Kidney (tissue), 14 donors: Measurements from ENCODE around the gene STAP2. TPM values are rescaled to one million over a fixed set of nuclear protein-coding genes. Genes with fewer than 3 reads are reported as not detected.

Source experiments
- DNase-seq, 5 donors: peaks; one replicate each; pipeline ENCODE4 v3.0.0-alpha.2; 2013 to 2020
- FAIRE-seq: peaks from 2 replicates; lab custom pipeline; 2012; peaks lifted over from hg19 to GRCh38; lab: Jason Lieb, UNC
- H3K27ac ChIP-seq, 2 donors: one replicate each; pipeline ENCODE4 v1.7.0; 2013; ENCODE audit warnings: low read depth in 2 of 2, low read length in 2 of 2, inconsistent platforms in 1 of 2
- H3K27me3 ChIP-seq: one replicate; pipeline ENCODE4 v1.7.1; 2013; ENCODE audit warnings: low read length, inconsistent platforms; ENCODE audit not compliant: control insufficient read depth, insufficient read depth
- H3K36me3 ChIP-seq, 3 donors: one replicate each; pipeline versions ENCODE4 v1.7.0 to v1.7.1; 2013; ENCODE audit warnings: low read length in 3 of 3, control low read depth in 1 of 3, inconsistent platforms in 1 of 3; ENCODE audit not compliant: insufficient read depth in 3 of 3, control insufficient read depth in 2 of 3
- H3K4me1 ChIP-seq, 3 donors: one replicate each; pipeline versions ENCODE4 v1.7.0 to v1.7.1; 2013; ENCODE audit warnings: low read length in 3 of 3, inconsistent platforms in 1 of 3, low read depth in 1 of 3; ENCODE audit not compliant: control insufficient read depth in 2 of 3, insufficient read depth in 2 of 3
- H3K4me3 ChIP-seq, 3 donors: one replicate each; pipeline versions ENCODE4 v1.7.0 to v1.8.1; 2013; ENCODE audit warnings: low read length in 3 of 3, control low read depth in 1 of 3, inconsistent platforms in 1 of 3
- H3K9ac ChIP-seq, 3 donors: one replicate each; pipeline versions ENCODE4 v1.7.0 to v1.7.1; 2013; ENCODE audit warnings: low read length in 3 of 3, control low read depth in 1 of 3, inconsistent platforms in 1 of 3
- H3K9me3 ChIP-seq, 3 donors: one replicate each; pipeline versions ENCODE4 v1.7.0 to v1.7.1; 2013; ENCODE audit warnings: low read length in 3 of 3, control low read depth in 1 of 3, inconsistent platforms in 1 of 3; ENCODE audit not compliant: control insufficient read depth in 2 of 3, insufficient read depth in 1 of 3
- CTCF ChIP-seq: IDR thresholded peaks from 3 replicates; pipeline ENCODE4 v1.5.1; 2012; ENCODE audit warnings: mild to moderate bottlenecking, moderate library complexity, borderline replicate concordance; ENCODE audit not compliant: insufficient read depth; ENCODE audit errors: extremely low read depth
- intact Hi-C: fragments of 100-400 bp; cut with DNase I; formaldehyde crosslinking; loops from one replicate; pipeline ENCODE4 v1.11.1; 2022
- polyA plus RNA-seq: library from polyadenylated mRNA; stranded (reverse); fragments of 350-450 nt; fragmentation: Illumina TruSeq; extraction: RNeasy Lipid Tissue Mini Kit (QIAGEN cat#74804); gene quantifications from one replicate; pipeline ENCODE4 v1.2.3, GENCODE V29; 2014; ENCODE audit warnings: low read depth, low replicate concordance; ENCODE audit not compliant: insufficient read depth
- total RNA-seq: library from RNA; stranded (reverse); fragmentation: NEBNext Ultra II Directional; extraction: Animal tissue kit (Norgen Biotek cat#: 25700); gene quantifications from one replicate; pipeline ENCODE4 v1.2.1, GENCODE V29; 2021
- donor health status: control.
- donor health status: control.
- donor health status: control.
- donor health status: control.
- donor health status: control.
- donor health status: DM: yes; HTN: yes; CAD: no.
- donor health status: Normal renal cell carcinoma (clear cell type).

Gene STAP2
- total and polyA plus RNA-seq, 2 donors from 2014 or later = 32.3 to 61.5 TPM

GRCh38 chr19:4365341-4365740 lies 26.7 kb upstream of the STAP2 start:
- Histone ChIP-seq H3K4me3 (no peak overlapping the region), H3K27me3 (no peaks in the 10 kb centered on the region), H3K27ac (no peak overlapping the region), H3K9ac (no peak overlapping the region), H3K9me3 (no peaks in the 10 kb centered on the region), H3K4me1 (peaks cover 0 to 24% (median 17%) of the 10 kb centered on the region in 3 donors), H3K36me3 (peaks cover 0 to 28% (median 12%) of the 10 kb centered on the region in 3 donors)
- no peak for FAIRE-seq
- intact Hi-C loops = no loop called here
- peak in 1 of 5 donors; percentile 79 for DNase-seq
- no peak for TF ChIP-seq CTCF

GRCh38 chr19:4363571-4364304 lies 25.1 kb upstream of the STAP2 start:
- FAIRE-seq = no peak
- DNase-seq = peak in 2 of 5 donors; percentile 39 to 76
- H3K27ac ChIP-seq = no peak overlapping the region
- no peaks in the 10 kb centered on the region for H3K27me3 ChIP-seq
- no peak for TF ChIP-seq CTCF
- H3K4me3 ChIP-seq = no peak overlapping the region
- no peaks in the 10 kb centered on the region for H3K9me3 ChIP-seq
- H3K36me3 ChIP-seq = peaks cover 0 to 33% (median 12%) of the 10 kb centered on the region in 3 donors
- H3K4me1 ChIP-seq = peaks cover 0 to 13% (median 9%) of the 10 kb centered on the region in 3 donors
- no peak overlapping the region for H3K9ac ChIP-seq
- intact Hi-C loops = no loop called here

- Histone ChIP-seq H3K4me3 (no peak overlapping the region), H3K27me3 (no peaks in the 10 kb centered on the region), H3K4me1 (peaks cover 0 to 7% (median 5%) of the 10 kb centered on the region in 3 donors), H3K9ac (no peak overlapping the region), H3K36me3 (peaks cover 0 to 33% (median 12%) of the 10 kb centered on the region in 3 donors), H3K27ac (no peak overlapping the region), H3K9me3 (no peaks in the 10 kb centered on the region)
- no peak for FAIRE-seq
- TF ChIP-seq CTCF = no peak
- intact Hi-C loops = no loop called here
- peak in 2 of 5 donors; percentile 62 to 75 for DNase-seq
These were observed 24.4 kb upstream of the STAP2 start for GRCh38 chr19:4362831-4363545.
